Measurements from ENCODE around the gene LCN12. TPM values are rescaled to one million over a fixed set of nuclear protein-coding genes. Genes with fewer than 3 reads are reported as not detected.
"Not testable (repeated sequence)": the region's sequence is repeated elsewhere in the genome, so short reads cannot be mapped to it uniquely, and the experiment has no call there.

LCN12 gene
- total RNA-seq, 1 donor from 2014 or later = not detected

DNA sequence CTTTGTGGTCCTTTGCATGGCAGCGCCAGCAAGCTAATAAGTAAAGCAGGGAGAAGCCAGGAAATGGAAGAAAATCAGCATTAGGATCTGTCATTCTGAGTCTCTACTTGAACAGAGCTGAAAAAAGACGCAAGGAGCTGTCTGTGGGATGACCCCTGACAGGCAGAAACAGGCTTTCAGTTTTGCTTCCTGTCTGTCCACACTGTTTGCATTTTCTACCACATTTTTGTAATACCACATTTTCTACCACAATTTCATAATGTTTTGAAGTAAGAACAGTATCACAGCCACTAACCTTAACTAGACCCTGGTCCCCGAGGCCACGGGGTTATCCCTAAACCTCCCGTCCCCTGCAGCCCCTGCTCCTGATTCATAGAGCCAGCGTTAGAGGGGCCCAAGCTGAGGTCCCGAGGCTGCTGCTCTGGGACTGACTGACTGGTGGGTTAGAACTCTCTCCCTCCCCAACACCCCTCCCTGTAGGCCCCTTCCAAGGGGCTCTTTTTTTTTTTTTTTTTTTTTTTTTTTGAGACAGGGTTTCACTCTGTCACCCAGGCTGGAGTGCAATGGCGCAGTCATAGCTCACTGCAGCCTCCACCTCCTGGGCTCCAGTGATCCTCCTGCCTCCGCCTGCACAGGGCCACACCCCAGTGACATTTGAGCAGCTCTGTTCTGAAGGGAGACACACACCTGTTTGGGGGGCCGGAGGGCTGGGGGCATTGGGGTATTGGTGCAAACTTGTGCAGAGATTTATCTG is 48.3 kb downstream of the LCN12 start:
- Histone ChIP-seq H3K4me1 (peaks cover 9 to 13% of the 10 kb centered on the region in 2 donors), H3K4me3 (no peak overlapping the region), H3K9me3 (no peaks in the 10 kb centered on the region), H3K36me3 (no peaks in the 10 kb centered on the region), H3K27me3 (no peaks in the 10 kb centered on the region), H3K27ac (no peak overlapping the region)
- TF ChIP-seq, protein P1, sequence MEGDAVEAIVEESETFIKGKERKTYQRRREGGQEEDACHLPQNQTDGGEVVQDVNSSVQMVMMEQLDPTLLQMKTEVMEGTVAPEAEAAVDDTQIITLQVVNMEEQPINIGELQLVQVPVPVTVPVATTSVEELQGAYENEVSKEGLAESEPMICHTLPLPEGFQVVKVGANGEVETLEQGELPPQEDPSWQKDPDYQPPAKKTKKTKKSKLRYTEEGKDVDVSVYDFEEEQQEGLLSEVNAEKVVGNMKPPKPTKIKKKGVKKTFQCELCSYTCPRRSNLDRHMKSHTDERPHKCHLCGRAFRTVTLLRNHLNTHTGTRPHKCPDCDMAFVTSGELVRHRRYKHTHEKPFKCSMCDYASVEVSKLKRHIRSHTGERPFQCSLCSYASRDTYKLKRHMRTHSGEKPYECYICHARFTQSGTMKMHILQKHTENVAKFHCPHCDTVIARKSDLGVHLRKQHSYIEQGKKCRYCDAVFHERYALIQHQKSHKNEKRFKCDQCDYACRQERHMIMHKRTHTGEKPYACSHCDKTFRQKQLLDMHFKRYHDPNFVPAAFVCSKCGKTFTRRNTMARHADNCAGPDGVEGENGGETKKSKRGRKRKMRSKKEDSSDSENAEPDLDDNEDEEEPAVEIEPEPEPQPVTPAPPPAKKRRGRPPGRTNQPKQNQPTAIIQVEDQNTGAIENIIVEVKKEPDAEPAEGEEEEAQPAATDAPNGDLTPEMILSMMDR (IDR thresholded peaks at IDR 0.05) = no peak
- DNase-seq (ENCODE audit: low spot score in 2 of 2) = no peak
- intact Hi-C loops (cut with DNase I) = no loop called here

DNA sequence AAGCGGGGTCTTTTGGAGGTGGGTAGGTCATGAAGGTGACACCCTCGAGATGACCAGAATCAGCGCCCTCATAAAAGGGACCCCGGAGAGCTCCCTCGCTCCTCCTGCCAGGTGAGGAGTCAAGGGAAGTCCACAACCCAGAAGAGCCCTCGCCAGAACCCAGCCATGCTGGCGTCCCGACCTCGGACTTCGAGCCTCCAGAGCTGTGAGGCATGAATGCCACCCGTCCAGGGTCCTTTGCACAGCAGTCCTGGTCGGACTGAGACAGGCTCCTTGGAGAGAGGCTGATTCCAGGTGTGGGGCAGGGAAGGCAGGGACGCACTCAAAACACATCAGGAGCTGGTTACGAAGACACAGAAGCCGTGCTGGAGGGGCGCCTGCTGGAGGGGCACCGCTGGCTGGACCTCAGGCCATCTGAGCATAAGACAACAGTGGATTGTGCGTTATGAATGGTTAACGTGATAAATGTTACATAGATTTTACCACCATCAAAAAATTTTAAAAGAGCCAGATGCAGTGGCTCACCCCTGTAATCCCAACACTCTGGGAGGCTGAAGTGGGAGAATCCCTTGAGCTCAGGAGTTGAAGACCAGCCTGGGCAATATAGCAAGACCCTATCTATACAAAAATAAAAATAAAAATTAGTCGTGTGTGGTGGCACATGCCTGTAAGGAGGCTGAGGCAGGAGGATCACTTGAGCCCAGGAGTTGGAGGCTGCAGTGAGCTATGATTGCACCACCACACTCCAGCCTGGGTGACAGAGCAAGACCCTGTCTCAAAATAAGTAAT is 50.0 kb downstream of the LCN12 start:
- Histone ChIP-seq H3K4me1 (no peaks in the 10 kb centered on the region), H3K9me3 (no peaks in the 10 kb centered on the region), H3K4me3 (no peak overlapping the region), H3K36me3 (no peaks in the 10 kb centered on the region), H3K27ac (no peak overlapping the region), H3K27me3 (no peaks in the 10 kb centered on the region)
- TF ChIP-seq, protein P1 (IDR thresholded peaks at IDR 0.05) = no peak
- no peak for DNase-seq (ENCODE audit: low spot score in 2 of 2)
- intact Hi-C loops (cut with DNase I) = no loop called here

DNA sequence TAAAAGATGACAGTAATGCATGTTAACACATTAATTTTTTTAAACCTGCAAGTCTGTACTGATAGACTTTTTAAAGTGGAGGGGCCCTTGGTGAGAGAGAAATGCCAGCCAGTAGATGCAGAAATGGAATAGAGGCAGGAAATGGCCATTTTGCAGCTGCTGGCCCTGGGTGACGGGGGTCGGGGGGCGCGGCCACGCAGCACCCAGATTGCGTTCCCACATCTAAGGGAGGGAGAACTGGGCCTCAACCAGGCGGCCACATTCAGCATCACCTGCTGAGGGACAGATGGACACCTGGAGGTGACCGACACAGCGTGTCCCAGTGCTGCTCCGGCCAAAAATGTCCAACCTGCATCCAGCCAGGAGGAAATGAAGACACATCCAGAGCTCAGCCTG is 50.6 kb downstream of the LCN12 start:
- Histone ChIP-seq H3K36me3 (no peaks in the 10 kb centered on the region), H3K27me3 (no peaks in the 10 kb centered on the region), H3K9me3 (no peaks in the 10 kb centered on the region), H3K27ac (no peak overlapping the region), H3K4me1 (no peaks in the 10 kb centered on the region), H3K4me3 (no peak overlapping the region)
- intact Hi-C loops (cut with DNase I) = no loop called here
- no peak for DNase-seq (ENCODE audit: low spot score in 2 of 2)
- TF ChIP-seq, protein P1 (IDR thresholded peaks at IDR 0.05) = no peak

DNA sequence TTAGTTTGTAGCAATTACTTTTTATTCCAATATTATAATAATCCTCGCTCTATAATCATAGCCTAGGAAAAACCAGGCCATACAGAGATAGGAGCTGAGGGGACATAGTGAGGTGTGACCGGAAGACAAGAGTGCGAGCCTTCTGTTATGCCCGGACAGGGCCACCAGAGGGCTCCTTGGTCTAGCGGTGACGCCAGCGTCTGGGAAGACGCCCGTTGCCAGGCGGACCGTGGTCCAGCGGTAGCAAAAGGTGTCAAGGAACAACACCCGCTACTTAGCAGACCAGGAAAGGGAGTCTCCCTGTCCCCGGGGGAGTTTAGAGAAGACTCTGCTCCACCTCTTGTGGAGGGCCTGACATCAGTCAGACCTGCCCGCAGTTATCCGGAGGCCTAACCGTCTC is 52.2 kb downstream of the LCN12 start:
- H3K4me3 ChIP-seq; DNase-seq (ENCODE audit: low spot score in 2 of 2); H3K4me1 ChIP-seq; H3K27me3 ChIP-seq; H3K36me3 ChIP-seq; H3K9me3 ChIP-seq; intact Hi-C loops (cut with DNase I); H3K27ac ChIP-seq: not testable (repeated sequence)
- TF ChIP-seq, protein P1 (IDR thresholded peaks at IDR 0.05) = peak in 2 of 3 experiments; percentile 12 to 28

Other genes starting within 250 kb of the LCN12 start
- gene DIPK1B, start 239.7 kb upstream of the LCN12 start, total RNA-seq = 86.2 TPM
- 28.5 TPM for gene LCN10, start 209.3 kb upstream of the LCN12 start, total RNA-seq
- gene LCN6, start 203.7 kb upstream of the LCN12 start, total RNA-seq = 130 TPM
- not detected for gene LCN8, start 194.0 kb upstream of the LCN12 start, total RNA-seq
- gene LCN15, start 187.8 kb upstream of the LCN12 start, total RNA-seq = not detected
- gene TMEM141, start 160.9 kb upstream of the LCN12 start, total RNA-seq = 10.9 TPM
- gene CCDC183, start 155.9 kb upstream of the LCN12 start, total RNA-seq = not detected
- 70.9 TPM for gene RABL6, start 144.3 kb upstream of the LCN12 start, total RNA-seq
- gene AJM1, start 109.8 kb upstream of the LCN12 start, total RNA-seq = 5.9 TPM
- gene PHPT1, start 102.9 kb upstream of the LCN12 start, total RNA-seq = 108 TPM
- gene MAMDC4, start 99.9 kb upstream of the LCN12 start, total RNA-seq = 5.0 TPM
- gene EDF1, start 86.0 kb upstream of the LCN12 start, total RNA-seq = 140 TPM
- gene TRAF2, start 65.8 kb upstream of the LCN12 start, total RNA-seq = 4.4 TPM
- 421 TPM for gene FBXW5, start 7.5 kb upstream of the LCN12 start, total RNA-seq
- 8.6 TPM for gene C8G, start 7.0 kb upstream of the LCN12 start, total RNA-seq
- 68.3 TPM for gene PTGDS, start 25.2 kb downstream of the LCN12 start, total RNA-seq
- gene LCNL1, start 30.7 kb downstream of the LCN12 start, total RNA-seq = not detected
- 87.0 TPM for gene PAXX, start 40.1 kb downstream of the LCN12 start, total RNA-seq
- gene CLIC3, start 44.3 kb downstream of the LCN12 start, total RNA-seq = 2.8 TPM
- 102 TPM for gene ABCA2, start 76.0 kb downstream of the LCN12 start, total RNA-seq
- gene FUT7, start 79.8 kb downstream of the LCN12 start, total RNA-seq = not detected
- gene NPDC1, start 93.9 kb downstream of the LCN12 start, total RNA-seq = 579 TPM
- gene ENTPD2, start 101.8 kb downstream of the LCN12 start, total RNA-seq = not detected
- 8.7 TPM for gene SAPCD2, start 118.3 kb downstream of the LCN12 start, total RNA-seq
- 17.1 TPM for gene UAP1L1, start 125.2 kb downstream of the LCN12 start, total RNA-seq
- 85.3 TPM for gene MAN1B1, start 134.7 kb downstream of the LCN12 start, total RNA-seq
- gene DPP7, start 162.5 kb downstream of the LCN12 start, total RNA-seq = 176 TPM
- not detected for gene GRIN1, start 186.9 kb downstream of the LCN12 start, total RNA-seq
- not detected for gene LRRC26, start 217.8 kb downstream of the LCN12 start, total RNA-seq
- not detected for gene TMEM210, start 219.8 kb downstream of the LCN12 start, total RNA-seq
- gene ANAPC2, start 236.3 kb downstream of the LCN12 start, total RNA-seq = 24.1 TPM
- 123 TPM for gene SSNA1, start 236.4 kb downstream of the LCN12 start, total RNA-seq
- 2.8 TPM for gene TPRN, start 248.5 kb downstream of the LCN12 start, total RNA-seq

Measured in ascending aorta (tissue), 2 donors.